HG03139 (cell line): ENCODE results near the gene CCDC127.

Experiments
- ATAC-seq: cut with Tn5 transposase; IDR thresholded peaks from one replicate; pipeline ENCODE4 v1.9.1; 2021; ENCODE audit not compliant: unreplicated experiment

Gene CCDC127

GRCh38 chr5:191036-191948 is 26.7 kb downstream of the CCDC127 start, which contains the start of gene LRRC14B:
Gene LRRC14B (plus strand): TSS chr5:191495. CDS start chr5:191539, 44 bp downstream.
- ATAC-seq, result no peak

GRCh38 chr5:190366-191035 is 27.5 kb downstream of the CCDC127 start:
- ATAC-seq, result no peak

GRCh38 chr5:189976-190365 is 28.0 kb downstream of the CCDC127 start:
- no peak for ATAC-seq

- no peak for ATAC-seq
Measured at GRCh38 chr5:189486-189885, 28.5 kb downstream of the CCDC127 start.

GRCh38 chr5:188488-189481 is 29.2 kb downstream of the CCDC127 start:
- ATAC-seq, result peak; percentile 74

- no peak for ATAC-seq
Measured at GRCh38 chr5:187617-188451, 30.1 kb downstream of the CCDC127 start.

- no peak for ATAC-seq
Measured at GRCh38 chr5:187042-187431, 30.9 kb downstream of the CCDC127 start.

GRCh38 chr5:186091-187041 is 31.6 kb downstream of the CCDC127 start:
- ATAC-seq, result no peak

- ATAC-seq, result no peak
Measured at GRCh38 chr5:185095-186070, 32.6 kb downstream of the CCDC127 start.

- no peak for ATAC-seq
Measured at GRCh38 chr5:184471-184870, 33.5 kb downstream of the CCDC127 start.

- ATAC-seq, result no peak
Measured at GRCh38 chr5:182126-182525, 35.8 kb downstream of the CCDC127 start.

- ATAC-seq, result no peak
Measured at GRCh38 chr5:181566-181965, 36.4 kb downstream of the CCDC127 start.

- no peak for ATAC-seq
Measured at GRCh38 chr5:181160-181559, 36.8 kb downstream of the CCDC127 start.

- no peak for ATAC-seq
Measured at GRCh38 chr5:180286-180918, 37.6 kb downstream of the CCDC127 start.

- no peak for ATAC-seq
Measured at GRCh38 chr5:179401-179800, 38.6 kb downstream of the CCDC127 start.

- no peak for ATAC-seq
Measured at GRCh38 chr5:178110-178509, 39.8 kb downstream of the CCDC127 start.

GRCh38 chr5:176296-176823 is 41.6 kb downstream of the CCDC127 start:
- no peak for ATAC-seq
